Dermis microvascular lymphatic vessel endothelial cell (primary cell): Measurements from ENCODE around the gene ARHGEF6. TPM values are rescaled to one million over a fixed set of nuclear protein-coding genes. Genes with fewer than 3 reads are reported as not detected.

ENCODE experiments used
- DNase-seq, 2 donors: peaks; one replicate each; pipeline versions ENCODE4 v3.0.0 to v3.0.0-alpha.2; 2010; ENCODE audit warnings: low read depth in 2 of 2
- total RNA-seq: library from RNA; depleted of rRNA; stranded (reverse); fragments of >200 nt; gene quantifications from 2 replicates; pipeline ENCODE4 v1.2.1, GENCODE V29; 2014

ARHGEF6 gene
- total RNA-seq, 1 donor from 2014 or later, result 8.9 TPM

GRCh38 chrX:136646602-136647239 is 134.0 kb downstream of the ARHGEF6 start:
- no peak for DNase-seq

GRCh38 chrX:136643243-136643642 is 137.5 kb downstream of the ARHGEF6 start:
- no peak for DNase-seq

- DNase-seq, result no peak
These were observed 141.1 kb downstream of the ARHGEF6 start for GRCh38 chrX:136639506-136640176.

- no peak for DNase-seq
These were observed 144.6 kb downstream of the ARHGEF6 start for GRCh38 chrX:136636121-136636520.

DNA sequence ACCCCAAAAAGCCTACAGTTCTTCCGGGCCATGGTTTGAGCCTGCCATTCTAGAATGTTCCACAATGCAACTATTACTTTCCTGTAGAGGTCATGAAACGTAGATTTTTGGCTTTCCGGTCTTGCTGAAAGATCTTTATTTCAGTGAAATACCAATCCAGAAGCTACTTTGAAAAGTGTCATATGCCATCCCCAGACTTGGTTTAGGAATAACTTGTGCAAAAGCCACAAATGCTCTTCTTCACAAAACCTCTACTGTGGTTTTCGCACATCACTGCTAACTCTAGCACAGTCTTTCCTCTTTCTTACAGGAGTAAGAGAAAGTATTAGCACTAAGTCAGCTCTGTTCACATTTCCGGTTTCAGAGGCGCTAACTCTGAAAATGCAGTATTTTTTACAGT is 145.5 kb downstream of the ARHGEF6 start:
- no peak for DNase-seq

GRCh38 chrX:136630881-136631280 is 149.9 kb downstream of the ARHGEF6 start:
- no peak for DNase-seq

DNA sequence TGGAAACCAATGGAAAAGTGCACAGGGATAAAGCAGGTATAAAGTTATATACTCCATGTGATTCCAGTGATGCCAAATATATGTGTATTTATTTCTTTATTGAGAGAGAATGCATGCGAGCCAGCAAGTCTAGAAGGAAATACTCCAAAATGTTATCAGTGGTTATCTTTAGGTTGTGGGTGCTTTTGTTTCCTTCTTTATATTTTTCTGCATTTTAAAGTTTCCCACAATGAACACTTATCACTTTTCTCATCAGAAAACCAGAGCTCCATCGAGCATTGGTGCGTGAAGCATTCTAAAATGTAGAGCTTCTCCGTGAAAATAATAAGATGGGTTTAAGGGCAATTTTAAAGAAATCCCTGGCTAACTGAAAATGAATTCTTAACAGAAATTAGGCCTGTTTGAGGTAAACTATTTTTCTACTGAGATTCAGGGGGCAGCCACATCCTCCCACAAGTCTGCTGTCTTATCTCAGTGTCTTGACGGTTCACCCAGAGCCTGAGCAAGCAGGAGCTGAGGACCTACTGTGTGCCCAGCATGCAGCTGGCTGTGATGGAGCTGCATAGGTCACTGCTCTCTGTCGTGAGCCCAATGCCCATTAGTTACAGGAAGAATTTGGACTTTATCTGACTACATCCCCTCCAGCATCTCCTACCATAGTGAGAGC is 151.5 kb downstream of the ARHGEF6 start:
- no peak for DNase-seq

GRCh38 chrX:136627409-136627808 is 153.3 kb downstream of the ARHGEF6 start:
- no peak for DNase-seq

GRCh38 chrX:136626891-136627290 is 153.8 kb downstream of the ARHGEF6 start:
- DNase-seq, result no peak

- no peak for DNase-seq
These were observed 154.5 kb downstream of the ARHGEF6 start for GRCh38 chrX:136626237-136626636.

- DNase-seq, result no peak
These were observed 155.5 kb downstream of the ARHGEF6 start for GRCh38 chrX:136625246-136625645.

GRCh38 chrX:136623396-136623795 is 157.3 kb downstream of the ARHGEF6 start:
- DNase-seq, result no peak

- no peak for DNase-seq
These were observed 158.2 kb downstream of the ARHGEF6 start for GRCh38 chrX:136622568-136622967.

- DNase-seq, result no peak
These were observed 160.0 kb downstream of the ARHGEF6 start for GRCh38 chrX:136620780-136621179.

DNA sequence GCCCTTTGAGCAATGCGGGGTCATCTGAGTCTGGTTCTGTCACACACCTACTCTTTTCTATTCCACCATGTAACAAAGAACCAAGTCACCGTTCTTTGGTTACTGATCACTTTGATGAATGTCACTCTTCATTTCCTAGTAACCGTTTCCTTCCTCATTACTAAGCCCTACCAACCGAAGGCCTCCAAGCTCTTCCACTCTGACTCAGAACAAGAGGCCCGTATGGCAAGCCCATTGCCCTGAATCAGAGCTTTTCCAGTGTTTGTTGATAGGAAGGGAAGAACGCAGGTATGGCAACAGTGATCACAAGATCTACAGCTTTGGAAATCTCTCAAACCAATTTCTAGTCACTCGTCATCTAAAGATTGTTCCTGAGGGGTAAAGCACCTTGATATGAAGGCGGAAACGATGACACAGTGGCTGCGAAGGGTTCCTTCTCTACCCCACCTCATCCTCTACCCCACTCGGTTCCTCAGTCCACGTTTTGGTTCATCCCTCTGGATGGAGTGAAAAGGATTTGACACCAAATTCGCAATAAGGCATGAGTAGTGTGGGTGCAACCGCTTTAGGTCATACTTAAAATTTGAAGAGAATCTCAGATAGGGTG is 160.7 kb downstream of the ARHGEF6 start:
- DNase-seq, result no peak

- DNase-seq, result no peak
These were observed 163.6 kb downstream of the ARHGEF6 start for GRCh38 chrX:136616987-136617685.

Other genes starting within 250 kb of the ARHGEF6 start
- not detected in 2 replicates for gene VGLL1, start 248.7 kb downstream of the ARHGEF6 start, total RNA-seq
- not detected in 2 replicates for gene CD40LG, start 132.8 kb downstream of the ARHGEF6 start, total RNA-seq
- gene RBMX, start 99.8 kb upstream of the ARHGEF6 start, total RNA-seq, result 140 and 159 TPM in 2 replicates